Measurements from ENCODE around the gene LEPROT. TPM values are rescaled to one million over a fixed set of nuclear protein-coding genes. Genes with fewer than 3 reads are reported as not detected.
"Not testable (repeated sequence)": the region's sequence is repeated elsewhere in the genome, so short reads cannot be mapped to it uniquely, and the experiment has no call there.

The LEPROT gene
- total RNA-seq (2014; rRNA removed; shearing (Covaris generic); ENCODE audit: low replicate concordance) = 16.0 and 17.4 TPM in 2 replicates

DNA sequence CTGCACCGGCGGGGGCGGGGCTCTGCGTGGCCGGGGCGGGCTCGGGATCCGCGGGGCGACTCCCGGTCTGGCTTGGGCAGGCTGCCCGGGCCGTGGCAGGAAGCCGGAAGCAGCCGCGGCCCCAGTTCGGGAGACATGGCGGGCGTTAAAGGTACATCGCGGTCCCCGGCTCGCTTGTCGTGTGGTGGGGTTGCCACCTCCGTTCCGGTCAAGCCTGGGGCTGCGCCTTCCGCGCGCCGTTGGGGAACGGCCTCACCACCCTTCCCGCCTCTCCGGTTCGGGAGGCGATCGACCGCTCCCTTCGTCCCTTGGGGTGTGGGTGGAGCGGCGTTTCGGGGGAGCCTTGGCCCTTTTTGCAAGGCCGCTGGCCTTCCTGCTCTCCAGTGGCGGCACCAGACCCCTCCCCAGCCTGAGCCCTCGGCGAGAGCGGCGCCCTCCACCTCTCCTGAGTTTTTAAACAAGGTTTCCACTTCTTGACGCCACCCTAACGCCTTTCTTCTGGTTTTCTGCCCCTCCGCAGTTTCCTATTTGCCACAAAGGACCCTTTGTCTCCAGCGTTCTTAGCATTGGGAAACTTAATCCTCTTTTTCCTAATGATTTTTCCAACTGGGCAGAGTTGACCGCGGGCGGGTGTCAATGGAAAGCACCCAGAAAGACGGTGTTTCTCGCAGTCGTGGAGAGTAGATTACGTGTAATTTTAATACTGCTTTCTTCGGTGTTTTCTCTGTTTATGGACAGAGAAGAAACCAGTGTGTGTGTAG is at the start of gene LEPROT, which contains the start of gene LEPR:
LEPROT (plus strand) TSS at position 79 of the 761 bp plus-strand sequence; CDS start at position 136, 57 bp downstream.
LEPR (plus strand) TSS at position 79 of the 761 bp plus-strand sequence. CDS start 144,898 bp downstream, outside the sequence.
- H3K27me3 ChIP-seq = no peaks in the 10 kb centered on the region; the same call in 1 of the 2 replicates
- peaks cover 11% of the 10 kb centered on the region for H3K36me3 ChIP-seq
- H3K9me3 ChIP-seq = peaks cover 2% of the 10 kb centered on the region; the same call in 1 of the 2 replicates
- DNase-seq = no peak
- H3K4me3 ChIP-seq = peak within 1 kb of the TSS; percentile 95

DNA sequence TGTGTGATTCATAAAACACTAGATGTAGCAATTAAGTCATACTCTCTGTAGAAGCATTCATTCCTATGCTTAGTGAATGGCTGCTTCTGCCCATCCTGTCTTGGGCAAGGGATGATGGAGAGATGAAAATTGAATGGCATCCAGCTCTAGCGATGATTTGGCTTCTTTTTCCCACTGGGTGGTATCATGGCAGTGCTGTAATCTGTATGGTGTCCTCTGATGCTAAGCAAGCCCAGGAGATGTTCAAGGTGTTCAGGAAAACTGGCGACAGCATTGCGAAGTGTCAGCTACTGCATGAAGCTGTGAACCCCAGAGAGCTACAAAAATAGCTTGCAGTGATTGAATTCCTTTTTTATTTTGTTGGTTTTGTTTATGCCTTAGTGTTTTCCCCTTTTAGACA is 48.9 kb upstream of the LEPROT start:
- no peaks in the 10 kb centered on the region; the same call in 1 of the 2 replicates for H3K27me3 ChIP-seq
- no peaks in the 10 kb centered on the region for H3K36me3 ChIP-seq
- no peak overlapping the region for H3K4me3 ChIP-seq
- H3K9me3 ChIP-seq = no peaks in the 10 kb centered on the region
- DNase-seq = no peak

DNA sequence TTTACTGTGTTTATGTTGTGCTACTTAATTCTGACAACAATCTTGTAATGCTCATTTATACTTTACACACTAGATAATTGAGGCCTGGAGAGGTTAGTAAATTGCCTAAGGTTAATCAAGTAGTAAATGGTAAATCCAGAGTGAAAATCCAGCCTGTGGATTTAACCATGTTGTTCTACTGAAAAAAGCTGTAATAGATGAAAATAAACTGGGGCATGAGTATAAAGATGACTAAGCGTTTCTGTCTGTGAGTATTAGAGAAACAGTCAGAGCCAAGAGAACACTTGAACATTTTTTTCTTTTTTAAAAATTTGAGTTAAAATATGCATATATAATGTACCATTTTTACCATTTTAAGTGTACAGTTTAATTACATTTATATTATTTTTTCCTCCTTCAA is 47.9 kb upstream of the LEPROT start:
- H3K9me3 ChIP-seq = no peaks in the 10 kb centered on the region
- no peak overlapping the region for H3K4me3 ChIP-seq
- no peaks in the 10 kb centered on the region for H3K36me3 ChIP-seq
- DNase-seq = no peak
- H3K27me3 ChIP-seq = no peaks in the 10 kb centered on the region; the same call in 1 of the 2 replicates

DNA sequence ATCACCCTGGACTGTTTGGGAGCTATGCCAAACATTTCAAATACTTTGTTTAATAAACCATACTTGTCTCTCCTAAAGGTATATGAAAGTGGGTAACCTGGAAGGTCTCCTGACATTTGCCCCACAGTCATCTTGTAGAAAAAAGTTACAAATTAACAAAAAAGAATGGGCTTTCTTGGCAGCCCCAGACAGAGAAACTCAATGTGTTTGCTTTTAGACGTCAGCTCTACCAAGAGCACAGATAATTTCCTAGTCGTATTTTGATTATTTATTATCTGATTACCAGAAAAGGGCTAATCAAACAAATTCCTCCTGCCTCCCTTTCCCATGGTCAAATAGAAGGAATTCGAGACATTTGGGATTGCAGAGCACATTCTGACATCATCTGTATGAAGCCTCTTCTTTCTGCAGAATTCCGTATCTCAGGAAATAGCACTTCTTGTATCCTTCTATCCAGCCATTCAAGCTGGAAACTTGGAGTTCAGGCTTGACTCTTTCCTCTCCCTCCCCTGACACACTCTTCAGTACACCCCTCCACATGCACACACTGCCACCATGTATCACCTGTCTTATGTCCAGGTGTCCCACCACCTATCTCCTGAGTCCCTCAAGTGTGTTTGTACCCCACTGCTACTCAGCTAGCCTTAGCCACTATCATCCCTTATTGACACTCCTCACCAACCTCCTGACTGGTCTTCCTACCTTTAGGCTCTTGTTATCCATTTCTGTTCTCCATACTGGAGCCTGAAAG is 42.8 kb upstream of the LEPROT start:
- H3K4me3 ChIP-seq = no peak overlapping the region
- no peak for DNase-seq
- H3K36me3 ChIP-seq = no peaks in the 10 kb centered on the region
- no peaks in the 10 kb centered on the region; the same call in 1 of the 2 replicates for H3K27me3 ChIP-seq
- H3K9me3 ChIP-seq = no peaks in the 10 kb centered on the region

- Histone ChIP-seq H3K9me3 (no peaks in the 10 kb centered on the region), H3K27me3 (no peaks in the 10 kb centered on the region; the same call in 1 of the 2 replicates)
Measured at GRCh38 chr1:65378247-65378946, 42.1 kb upstream of the LEPROT start.

GRCh38 chr1:65384426-65384825 is 36.0 kb upstream of the LEPROT start:
- not testable (repeated sequence) for H3K27me3 ChIP-seq, H3K9me3 ChIP-seq, DNase-seq

More at GRCh38 chr1:65378247-65378946, 42.1 kb upstream of the LEPROT start:
- H3K4me3 ChIP-seq = no peak overlapping the region
- H3K36me3 ChIP-seq = no peaks in the 10 kb centered on the region
- no peak for DNase-seq

GRCh38 chr1:65386439-65386838 is 34.0 kb upstream of the LEPROT start:
- Histone ChIP-seq H3K27me3 (no peaks in the 10 kb centered on the region; the same call in 1 of the 2 replicates), H3K4me3 (no peak overlapping the region), H3K36me3 (no peaks in the 10 kb centered on the region), H3K9me3 (no peaks in the 10 kb centered on the region)
- DNase-seq = no peak

More at GRCh38 chr1:65384426-65384825, 36.0 kb upstream of the LEPROT start:
- H3K4me3 ChIP-seq, H3K36me3 ChIP-seq: not testable (repeated sequence)

DNA sequence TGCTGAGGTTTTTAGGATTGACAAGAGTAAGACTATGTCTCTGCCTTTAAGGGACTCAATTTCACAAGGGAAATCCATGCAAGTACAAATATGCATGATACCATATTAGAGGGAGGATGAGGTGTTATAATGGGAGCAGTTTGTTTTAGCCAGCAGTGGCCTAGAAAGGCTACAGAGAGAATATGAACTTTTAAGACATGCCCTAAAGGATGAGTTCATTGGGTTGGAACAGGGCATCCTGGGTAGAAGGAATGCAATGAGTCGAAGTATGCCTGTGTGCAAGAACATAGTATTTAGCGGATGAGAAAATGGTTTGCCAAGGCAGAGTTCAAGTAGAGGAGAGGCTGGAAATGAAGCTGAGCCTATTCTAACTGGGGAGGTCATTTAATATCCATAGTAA is 32.6 kb upstream of the LEPROT start:
- no peaks in the 10 kb centered on the region for H3K36me3 ChIP-seq
- no peaks in the 10 kb centered on the region for H3K9me3 ChIP-seq
- no peak for DNase-seq
- H3K27me3 ChIP-seq = no peaks in the 10 kb centered on the region
- no peak overlapping the region for H3K4me3 ChIP-seq

GRCh38 chr1:65388908-65389695 is 31.4 kb upstream of the LEPROT start:
- no peaks in the 10 kb centered on the region for H3K36me3 ChIP-seq
- no peak overlapping the region for H3K4me3 ChIP-seq
- H3K9me3 ChIP-seq = no peaks in the 10 kb centered on the region
- H3K27me3 ChIP-seq = no peaks in the 10 kb centered on the region
- no peak for DNase-seq

DNA sequence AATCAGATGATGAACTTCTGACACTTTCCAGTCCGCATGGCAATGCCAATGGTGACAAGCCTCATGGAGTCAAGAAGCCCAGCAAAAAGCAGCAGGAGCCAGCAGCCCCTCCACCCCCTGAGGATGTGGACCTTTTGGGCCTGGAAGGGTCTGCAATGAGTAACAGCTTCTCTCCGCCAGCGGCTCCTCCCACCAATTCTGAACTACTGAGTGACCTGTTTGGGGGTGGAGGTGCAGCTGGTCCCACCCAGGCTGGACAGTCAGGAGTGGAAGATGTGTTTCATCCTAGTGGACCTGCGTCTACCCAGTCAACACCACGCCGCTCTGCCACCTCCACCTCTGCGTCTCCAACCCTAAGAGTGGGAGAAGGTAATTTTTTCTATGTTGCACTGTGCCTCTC is 28.0 kb upstream of the LEPROT start:
- no peaks in the 10 kb centered on the region for H3K9me3 ChIP-seq
- H3K4me3 ChIP-seq = no peak overlapping the region
- DNase-seq = no peak
- H3K36me3 ChIP-seq = no peaks in the 10 kb centered on the region
- no peaks in the 10 kb centered on the region for H3K27me3 ChIP-seq

- Histone ChIP-seq H3K4me3 (no peak overlapping the region), H3K36me3 (no peaks in the 10 kb centered on the region), H3K9me3 (no peaks in the 10 kb centered on the region), H3K27me3 (no peaks in the 10 kb centered on the region)
- no peak for DNase-seq
Measured at GRCh38 chr1:65393347-65393746, 27.1 kb upstream of the LEPROT start.

- DNase-seq = no peak
- Histone ChIP-seq H3K4me3 (no peak overlapping the region), H3K27me3 (no peaks in the 10 kb centered on the region), H3K36me3 (no peaks in the 10 kb centered on the region), H3K9me3 (no peaks in the 10 kb centered on the region)
Measured at GRCh38 chr1:65393928-65394327, 26.5 kb upstream of the LEPROT start.

- DNase-seq = peak; percentile 39
- no peaks in the 10 kb centered on the region for H3K27me3 ChIP-seq
- no peaks in the 10 kb centered on the region for H3K36me3 ChIP-seq
- H3K9me3 ChIP-seq = no peaks in the 10 kb centered on the region
- no peak overlapping the region for H3K4me3 ChIP-seq
Measured at GRCh38 chr1:65395887-65396612, 24.4 kb upstream of the LEPROT start.

GRCh38 chr1:65398083-65398482 is 22.4 kb upstream of the LEPROT start:
- no peaks in the 10 kb centered on the region for H3K36me3 ChIP-seq
- DNase-seq = no peak

DNA sequence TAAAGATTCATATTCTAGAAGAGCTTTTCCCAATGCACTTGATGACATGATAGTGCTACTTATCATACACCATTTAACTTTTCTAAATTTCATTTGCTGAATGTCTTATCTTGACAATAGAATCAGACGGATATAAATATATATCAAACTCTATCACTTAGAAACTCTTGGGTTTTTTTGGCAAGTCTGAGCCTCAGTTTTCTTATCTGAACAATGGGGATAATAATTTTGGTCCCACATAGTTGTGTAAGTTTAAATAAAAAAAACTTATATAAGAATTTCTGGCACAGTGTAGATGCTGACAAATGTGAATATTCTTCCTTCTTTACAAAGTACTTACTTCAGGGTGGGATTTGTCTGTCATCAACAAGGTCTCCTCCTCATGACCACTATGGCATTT is 21.5 kb upstream of the LEPROT start:
- Histone ChIP-seq H3K4me3 (no peak overlapping the region), H3K9me3 (no peaks in the 10 kb centered on the region), H3K36me3 (no peaks in the 10 kb centered on the region), H3K27me3 (no peaks in the 10 kb centered on the region)
- no peak for DNase-seq

More at GRCh38 chr1:65398083-65398482, 22.4 kb upstream of the LEPROT start:
- Histone ChIP-seq H3K9me3 (no peaks in the 10 kb centered on the region), H3K27me3 (no peaks in the 10 kb centered on the region), H3K4me3 (no peak overlapping the region)
